GM21528 (cell line): ENCODE measurements around the gene TM4SF5.

Experiments
- ATAC-seq: cut with Tn5 transposase; IDR thresholded peaks from one replicate; pipeline ENCODE4 v1.9.1; 2021; ENCODE audit warnings: mild to moderate bottlenecking, moderate library complexity; ENCODE audit not compliant: unreplicated experiment, low FRiP score

Gene TM4SF5

DNA sequence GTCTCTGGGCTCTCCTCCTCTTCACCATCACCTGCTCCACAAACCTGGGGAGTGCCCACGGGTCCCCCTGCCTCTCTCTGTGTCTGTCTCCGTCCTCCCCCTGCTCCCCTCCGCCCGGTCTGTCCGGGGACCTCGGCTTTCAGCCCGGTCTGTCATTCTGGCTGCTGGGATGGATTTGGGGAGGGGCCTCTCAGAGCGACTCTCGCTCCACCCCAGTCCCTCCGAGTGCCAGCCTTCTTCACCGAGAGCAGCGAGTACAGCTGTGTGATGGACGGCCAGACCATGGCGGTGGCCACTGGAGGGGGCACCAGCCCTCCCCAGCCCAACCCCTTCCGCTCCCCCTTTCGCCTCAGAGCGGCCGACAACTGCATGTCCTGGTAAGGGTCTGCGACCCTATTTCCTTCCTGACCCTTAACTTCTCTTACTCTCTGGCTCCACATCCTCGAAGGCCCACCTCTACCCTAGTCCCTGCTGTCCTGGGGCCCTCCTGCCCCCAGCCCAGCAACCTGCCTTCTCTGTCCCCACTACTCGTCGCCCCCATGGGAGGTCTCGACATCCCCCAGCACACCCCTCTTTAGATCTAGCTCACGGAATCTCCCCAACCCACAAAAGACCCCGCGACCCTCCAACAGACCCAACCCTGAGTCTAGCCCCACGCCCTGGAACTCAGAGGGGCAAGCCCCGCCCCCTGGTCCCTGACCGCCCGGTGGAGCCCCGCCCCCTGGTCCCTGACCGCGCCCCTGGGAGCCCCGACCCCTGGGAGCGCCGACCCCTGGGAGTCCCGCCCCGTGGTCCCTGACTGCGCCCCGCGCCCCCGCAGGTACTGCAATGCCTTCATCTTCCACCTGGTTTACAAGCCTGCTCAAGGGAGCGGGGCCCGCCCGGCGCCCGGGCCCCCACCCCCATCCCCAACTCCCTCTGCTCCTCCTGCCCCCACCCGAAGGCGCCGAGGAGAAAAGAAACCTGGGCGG, 26.4 kb upstream of the TM4SF5 start:
- ATAC-seq = no peak

DNA sequence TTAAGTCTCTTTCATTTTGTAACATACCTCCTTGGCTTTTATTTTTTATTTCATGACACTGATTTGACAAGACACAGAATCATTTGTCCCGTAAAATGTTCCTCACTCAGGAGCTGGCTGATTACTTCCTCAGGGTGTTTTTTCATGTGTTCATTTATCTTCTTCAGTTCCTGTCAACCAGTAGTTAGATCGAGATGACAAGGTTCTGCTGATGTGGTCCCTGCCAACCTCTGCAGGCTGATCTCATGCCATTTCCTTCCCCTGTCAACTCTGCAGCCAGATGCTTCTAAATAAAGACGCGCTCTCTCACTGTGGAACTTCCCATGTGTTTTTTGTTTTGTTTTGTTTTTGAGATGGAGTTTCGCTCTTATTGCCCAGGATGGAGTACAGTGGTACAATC, 23.8 kb upstream of the TM4SF5 start:
- ATAC-seq = no peak

DNA sequence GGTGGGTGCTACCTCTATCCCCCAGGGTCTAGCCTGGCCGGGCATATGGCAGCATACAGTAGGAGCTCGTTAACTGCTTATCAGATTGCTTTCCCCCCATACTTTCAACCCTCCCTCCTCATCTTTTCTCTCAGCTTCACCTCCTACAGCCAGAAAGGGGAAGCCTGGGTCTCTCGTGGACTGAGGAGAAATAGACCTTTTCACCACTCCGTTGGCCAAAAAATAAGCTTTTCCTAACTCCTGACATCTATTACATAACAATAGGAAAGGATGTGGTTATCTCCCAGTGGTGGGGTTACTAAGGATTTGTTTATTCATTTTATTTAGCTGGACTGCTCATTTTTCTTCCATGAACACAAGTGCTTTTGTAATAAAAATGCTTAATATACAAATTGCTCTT, 23.0 kb upstream of the TM4SF5 start:
- no peak for ATAC-seq

DNA sequence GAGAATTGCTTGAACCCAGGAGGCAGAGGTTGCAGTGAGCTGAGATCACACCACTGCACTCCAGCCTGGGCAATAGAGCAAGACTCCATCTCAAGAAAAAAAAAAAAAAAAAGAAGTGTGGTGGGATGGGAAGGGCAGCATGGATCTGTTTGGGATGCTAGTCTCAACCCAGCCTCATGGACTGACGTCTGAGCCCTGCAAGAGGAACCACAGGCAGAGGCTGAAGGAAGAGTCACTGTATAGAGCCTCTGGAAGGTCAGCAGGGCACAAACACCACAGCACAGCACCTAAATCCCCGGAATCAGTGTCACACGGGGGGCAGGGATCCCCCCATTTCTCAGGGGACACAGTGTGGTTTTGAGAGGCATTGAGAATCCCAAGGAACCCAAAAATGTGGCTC, 21.1 kb upstream of the TM4SF5 start:
- ATAC-seq = no peak

DNA sequence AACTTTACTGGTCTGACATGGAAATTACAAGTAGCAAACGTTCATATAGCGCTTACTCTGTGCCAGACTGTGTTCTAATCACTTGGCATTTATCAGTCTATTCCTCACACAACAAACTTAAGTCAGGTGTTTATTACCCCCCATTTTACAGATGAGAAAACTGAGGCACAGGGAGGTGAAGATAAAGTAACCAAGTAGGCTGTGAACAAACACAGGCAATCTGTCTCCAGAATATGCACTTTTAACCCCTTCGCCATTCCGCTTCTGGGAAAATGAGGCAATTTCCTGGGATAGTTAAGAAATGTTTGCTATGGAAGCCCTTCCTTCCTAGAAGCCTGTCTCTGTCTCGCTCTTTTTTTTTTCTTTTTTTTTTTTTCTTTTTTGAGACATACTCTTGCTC, 19.8 kb upstream of the TM4SF5 start:
- no peak for ATAC-seq

DNA sequence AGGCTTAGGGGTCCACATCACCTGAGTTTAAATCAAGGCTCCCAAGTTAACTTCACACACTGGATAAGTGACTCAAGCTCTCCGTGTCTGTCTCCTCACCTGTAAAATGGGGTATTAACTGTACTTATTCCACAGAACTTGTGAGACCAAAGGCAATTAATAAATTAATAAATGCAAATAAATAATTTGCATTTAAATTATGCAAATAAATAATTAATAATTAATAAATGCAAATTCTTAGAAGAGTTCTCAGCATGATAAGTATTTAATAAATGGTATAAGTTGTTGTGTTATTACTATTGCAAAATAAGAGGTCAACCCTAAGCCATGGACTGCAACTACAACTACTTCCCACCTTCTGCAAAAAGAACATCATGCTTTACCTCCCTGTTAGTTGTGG, 18.3 kb upstream of the TM4SF5 start:
- ATAC-seq = no peak

DNA sequence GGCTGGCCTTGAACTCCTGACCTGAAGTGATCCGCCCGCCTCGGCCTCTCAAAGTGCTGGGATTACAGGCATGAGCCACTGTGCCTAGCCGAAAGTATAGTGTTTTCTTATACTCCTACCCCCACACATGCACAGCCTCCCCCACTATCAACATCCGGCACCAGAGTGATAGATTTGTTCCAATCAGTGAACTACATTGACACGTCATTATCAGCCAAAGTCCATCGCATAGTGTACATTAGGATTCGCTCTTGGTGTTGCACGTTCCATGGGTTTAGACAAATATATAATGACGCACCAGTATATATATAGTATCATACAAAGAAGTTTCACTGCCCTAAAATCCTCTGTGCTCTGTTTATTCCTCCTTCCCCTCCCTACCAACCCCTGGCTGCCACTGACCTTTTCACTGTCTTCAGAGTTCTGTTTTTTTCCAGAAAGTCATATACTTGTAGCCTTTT, 11.9 kb upstream of the TM4SF5 start:
- ATAC-seq = no peak

DNA sequence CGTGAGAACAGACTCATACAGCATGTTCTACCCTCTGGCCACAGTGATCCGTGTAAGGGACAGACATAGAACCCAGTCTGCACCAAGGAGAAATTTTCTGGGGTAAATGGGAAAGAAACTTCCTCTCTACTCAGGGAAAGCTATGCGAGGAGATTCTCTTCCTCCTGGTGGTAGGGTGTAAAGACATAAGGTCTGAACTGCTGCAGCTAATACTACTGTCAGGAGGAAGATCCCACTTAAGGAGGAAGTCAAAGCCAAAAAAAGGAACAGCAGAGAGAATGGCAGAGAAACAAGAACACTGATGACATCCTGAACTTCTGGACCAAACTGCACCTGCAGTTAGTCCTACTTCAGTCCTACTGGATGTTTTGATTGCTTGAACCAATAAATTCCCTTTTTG, 7.1 kb upstream of the TM4SF5 start:
- ATAC-seq = no peak

DNA sequence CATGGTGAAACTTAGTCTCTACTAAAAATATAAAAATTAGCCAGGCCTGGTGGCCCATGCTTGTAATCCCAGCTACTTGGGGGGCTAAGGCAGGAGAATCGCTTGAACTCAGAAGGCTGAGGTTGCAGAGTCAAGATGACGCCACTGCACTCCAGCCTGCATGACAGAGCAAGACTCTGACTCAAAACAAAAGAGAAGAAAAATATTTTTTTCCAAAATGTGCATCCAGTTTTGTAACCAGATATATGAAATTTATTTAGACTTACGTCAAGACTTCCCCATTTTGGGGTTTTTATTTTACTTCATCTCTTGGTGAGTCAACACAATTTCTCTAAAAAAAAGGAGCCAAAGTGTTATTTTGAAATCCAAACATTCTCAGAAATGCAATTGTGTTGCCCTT, 5.5 kb upstream of the TM4SF5 start:
- ATAC-seq = no peak

DNA sequence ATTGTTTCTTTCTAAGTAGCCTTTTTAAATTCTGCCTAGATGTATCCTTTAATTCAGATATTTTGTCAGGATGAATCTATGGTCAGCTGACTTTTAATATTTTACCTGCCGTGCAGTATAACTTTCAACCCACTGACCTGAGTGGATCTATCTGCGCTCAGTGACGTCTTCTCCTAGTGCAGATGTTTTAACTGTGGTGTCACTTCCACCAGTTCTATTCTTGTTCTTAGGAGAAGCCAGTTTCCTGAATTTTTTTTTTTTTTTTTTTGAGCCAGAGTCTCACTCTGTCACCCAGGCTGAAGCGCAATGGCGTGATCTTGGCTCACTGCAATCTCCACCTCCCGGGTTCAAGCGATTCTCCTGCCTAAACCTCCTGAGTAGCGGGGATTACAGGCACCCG, 5.0 kb upstream of the TM4SF5 start:
- no peak for ATAC-seq

DNA sequence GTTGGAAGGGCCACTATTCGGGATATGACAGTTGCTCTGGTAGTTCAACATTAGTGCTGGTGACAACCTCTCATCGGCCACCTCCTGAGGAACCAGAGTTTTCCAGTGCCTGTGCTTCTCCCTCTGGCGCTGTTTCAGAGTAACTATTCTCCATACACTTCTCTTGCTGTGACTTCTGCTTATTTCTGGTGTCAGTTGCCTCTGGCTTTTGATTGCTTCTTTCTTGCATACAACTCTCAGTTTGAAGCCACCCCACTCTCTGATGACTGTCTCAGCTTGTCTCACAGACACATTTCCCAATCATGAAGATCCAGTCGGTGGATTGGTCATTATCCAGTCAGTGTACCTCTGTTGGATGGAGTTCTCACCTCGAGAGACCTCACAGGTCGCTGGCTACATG, 3.4 kb upstream of the TM4SF5 start:
- no peak for ATAC-seq

DNA sequence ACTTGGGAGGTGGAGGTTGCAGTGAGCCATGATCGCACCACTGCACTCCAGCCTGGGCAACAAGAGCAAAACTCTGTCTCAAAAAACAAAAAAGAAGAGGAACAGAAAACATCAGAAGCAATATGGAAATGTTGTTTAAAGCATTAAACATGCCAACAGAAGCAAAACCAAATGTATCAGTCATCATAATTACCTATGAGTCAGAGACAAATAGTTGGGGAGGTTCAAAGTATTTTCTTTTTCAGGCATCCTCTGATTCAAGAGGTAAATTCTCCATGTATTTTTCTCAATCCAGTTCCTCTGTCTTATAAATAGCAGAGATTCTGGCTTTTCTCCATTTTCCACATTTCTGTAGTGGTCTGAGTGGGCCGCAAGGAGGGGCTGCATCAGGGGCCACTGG, 2.1 kb upstream of the TM4SF5 start:
- ATAC-seq = no peak

DNA sequence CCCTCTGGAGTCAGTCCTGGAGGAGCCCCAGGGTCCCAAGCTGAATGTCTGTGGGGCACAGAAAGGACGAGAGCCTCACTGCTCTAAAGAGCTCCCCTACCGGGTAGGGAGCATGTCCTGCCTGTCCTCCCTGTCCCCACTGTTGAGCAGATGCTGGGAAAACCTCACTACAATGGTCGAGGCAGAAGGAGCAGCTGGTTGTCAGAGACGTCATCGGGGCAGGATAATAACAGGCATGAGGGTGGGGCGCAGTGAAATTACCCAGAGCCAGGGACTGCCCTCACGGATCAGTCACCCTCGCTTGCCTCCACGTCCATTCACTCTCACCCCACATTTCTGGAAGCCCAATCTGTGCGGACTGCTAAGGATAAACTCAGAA, 538 bp downstream of the TM4SF5 start:
- ATAC-seq = no peak

DNA sequence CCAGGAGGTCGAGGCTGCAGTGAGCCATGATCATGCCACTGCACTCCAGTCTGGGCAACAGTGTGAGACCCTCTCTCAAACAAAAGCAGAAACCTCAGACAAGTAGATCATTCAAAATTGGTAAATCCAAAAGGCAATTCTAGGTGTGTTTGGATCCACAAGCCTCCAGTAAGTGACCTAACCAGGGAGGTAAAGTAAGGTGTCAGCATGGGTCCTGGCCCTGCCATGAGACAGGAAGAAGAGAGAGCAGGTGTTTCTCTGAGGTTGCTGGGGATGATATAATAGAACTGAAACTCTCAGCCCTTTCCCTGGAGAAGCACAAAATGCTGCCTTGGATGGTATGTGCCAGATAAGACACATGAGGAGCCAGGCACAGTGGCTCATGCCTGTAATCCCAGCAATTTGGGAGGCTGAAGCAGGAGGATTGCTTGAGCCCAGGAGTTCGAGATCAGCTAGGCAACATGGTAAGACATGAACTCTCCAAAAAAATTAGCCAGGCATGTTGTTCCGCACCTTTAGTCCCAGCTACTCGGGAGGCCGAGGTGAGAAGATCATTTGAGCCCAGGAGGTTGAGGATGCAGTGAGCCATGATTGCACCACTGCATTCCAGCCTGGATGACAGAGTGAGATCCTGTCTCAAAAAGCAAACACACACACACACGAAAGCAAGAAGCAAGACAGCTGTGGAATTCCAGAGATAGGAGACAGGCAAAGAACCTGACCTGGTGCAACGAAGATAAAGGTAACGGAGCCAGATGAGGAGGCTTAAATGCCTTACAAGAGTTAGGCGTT, 6.5 kb downstream of the TM4SF5 start:
- no peak for ATAC-seq

DNA sequence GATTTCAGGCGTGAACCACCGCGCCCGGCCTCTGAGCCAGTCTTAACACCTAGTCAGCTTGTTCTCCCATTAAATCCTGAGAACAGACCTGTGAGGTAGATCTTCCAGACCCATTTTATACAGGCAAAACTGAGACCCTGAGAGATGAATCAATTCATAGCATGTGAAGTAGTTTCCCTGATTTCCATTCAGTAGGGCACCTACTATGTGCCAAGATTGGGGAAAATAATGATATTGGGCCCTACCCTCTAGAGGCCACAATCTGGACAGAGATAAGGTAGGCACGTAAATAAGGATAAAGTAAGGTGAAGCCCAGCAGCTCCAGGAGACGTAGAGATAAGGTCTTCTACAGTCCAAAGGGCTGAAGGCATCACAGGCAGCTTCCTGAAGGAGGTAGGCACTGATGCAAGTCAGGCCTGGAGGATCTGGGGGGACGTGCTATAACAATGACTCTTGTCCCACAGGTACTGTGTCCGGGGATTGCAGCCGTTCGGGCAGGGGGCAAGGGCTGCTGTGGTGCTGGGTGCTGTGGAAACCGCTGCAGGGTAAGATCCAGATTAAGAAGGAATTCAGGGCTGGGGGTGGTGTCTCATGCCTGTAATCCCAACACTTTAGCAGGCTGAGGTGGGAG, 8.8 kb downstream of the TM4SF5 start:
- no peak for ATAC-seq

DNA sequence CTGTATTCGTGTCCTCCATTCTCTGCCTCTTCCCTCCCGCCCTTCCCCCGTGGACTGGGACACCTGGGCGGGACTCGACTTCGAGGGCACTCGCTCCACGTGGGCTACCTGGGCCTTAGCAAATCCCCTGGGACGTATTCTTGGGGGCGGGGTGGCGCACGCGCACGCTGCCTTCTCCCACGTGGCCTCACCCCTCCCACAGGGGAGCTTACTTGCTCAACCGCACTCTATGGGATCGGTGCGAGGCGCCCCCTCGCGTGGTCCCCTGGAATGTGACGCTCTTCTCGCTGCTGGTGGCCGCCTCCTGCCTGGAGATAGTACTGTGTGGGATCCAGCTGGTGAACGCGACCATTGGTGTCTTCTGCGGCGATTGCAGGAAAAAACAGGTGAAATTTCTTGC, 11.0 kb downstream of the TM4SF5 start:
- ATAC-seq = no peak

DNA sequence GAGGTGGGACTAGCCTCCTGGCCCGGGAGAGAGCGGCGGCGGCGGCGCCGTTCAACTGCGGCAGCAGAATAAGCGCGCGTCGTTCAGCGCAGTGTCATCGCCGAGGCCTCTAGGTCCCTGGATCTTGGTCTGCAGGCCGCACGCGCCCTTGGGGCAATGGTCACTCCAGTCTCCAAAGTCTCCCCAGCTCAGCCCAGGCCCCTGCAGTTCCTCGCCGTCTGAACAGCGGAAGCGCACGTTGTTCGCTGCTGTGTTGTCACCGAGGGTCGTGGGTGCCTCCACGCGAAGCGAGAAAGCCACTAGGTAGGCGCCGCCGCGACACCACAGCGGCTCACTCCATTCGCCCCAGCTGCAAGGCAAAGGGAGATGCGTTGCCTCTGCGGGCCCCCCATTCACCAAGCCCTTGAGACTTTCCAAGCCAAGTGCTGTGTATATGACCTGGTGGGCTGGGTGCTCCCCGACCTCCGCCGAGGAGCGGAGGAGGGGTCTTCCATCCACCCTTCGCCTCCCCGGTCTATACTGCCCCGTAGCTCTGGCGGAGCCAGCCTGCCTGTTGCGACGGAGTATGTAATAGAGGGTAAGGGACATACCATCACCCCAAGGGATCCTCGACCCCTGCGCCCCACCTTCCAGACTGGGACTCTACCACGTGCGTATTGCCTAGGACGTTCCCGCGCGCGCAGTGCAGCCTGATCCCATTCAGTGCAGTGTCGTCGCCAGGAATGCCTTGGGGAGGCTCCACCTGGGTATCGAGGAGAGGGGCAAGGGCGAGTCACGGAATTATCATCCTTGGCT, 13.8 kb downstream of the TM4SF5 start:
- ATAC-seq = no peak

DNA sequence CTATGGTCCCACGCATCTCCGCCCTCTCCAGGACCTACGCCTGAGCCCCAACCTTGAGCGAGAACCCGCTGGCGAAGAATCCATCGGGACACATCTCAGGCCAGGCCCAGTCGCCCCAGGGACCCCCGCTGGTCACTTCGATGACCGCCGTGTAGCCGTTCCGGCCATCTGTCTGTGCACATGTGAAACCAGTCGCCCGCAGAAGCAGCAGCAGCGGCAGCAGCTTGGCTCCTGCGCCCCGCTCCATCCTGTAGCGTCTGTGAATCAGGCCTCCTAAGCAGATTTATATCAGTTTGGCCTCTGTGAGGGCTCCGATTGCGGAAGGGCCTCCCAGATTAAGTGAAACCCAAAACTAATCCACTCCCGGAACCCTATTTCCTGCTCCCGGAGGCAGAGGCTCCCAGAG, 14.4 kb downstream of the TM4SF5 start, which contains the start of gene VMO1:
TSS of gene VMO1 (minus strand) at position 259 of the 406 bp plus-strand sequence. CDS start at position 247, 12 bp downstream.
- ATAC-seq = no peak

DNA sequence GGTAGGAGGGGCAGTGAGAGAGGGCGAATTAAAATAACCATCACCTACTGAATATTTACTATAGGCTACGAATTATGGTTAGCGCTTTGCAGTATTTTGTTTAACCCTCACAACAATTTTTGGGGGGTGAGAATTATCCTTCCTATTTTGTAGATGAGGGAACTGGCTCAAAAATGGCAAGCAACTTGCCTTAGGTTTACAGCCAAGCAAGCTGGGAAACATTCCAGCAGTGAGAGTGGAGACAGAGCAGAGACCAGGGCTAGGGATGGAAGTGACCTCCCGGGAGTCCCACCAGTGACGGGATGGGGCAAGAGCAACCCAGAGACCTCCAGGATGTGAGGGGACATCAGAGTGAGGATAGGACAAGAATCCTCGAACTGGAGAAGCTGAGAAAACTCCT, 14.8 kb downstream of the TM4SF5 start:
- ATAC-seq = no peak

DNA sequence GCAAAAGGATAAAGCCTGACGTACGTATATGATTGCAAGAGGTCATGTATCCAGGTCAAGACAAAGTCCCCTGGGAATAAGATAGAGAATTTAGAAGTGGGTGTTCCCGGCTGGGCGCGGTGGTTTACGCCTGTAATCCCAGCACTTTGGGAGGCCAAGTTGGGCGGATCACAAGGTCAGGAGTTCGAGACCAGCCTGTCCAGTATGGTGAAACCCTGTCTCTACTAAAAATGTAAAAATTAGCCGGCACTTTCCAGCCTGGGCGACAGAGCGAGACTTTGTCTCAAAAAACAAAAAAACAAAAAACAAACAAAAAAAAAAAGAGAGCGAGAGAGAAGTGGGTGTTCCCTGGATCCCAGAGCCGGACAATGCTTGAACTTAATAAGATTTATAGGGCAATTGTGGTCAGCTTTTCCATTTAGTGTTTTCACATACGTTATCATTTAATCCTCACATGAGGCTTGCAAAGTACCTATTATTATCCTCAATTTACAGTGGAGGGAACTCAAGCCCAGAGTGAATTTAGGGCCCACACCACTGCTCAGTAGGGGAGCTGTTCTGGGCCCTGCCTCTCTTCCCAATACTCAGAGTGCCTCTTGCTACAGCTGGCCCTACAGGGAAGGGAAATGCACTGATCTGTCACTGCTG, 16.6 kb downstream of the TM4SF5 start:
- ATAC-seq = no peak
